NCI-H345 treated with DMSO at 0.1 percent for 48 hours (cell line): ENCODE measurements around the gene LPAR1.
"Not testable (repeated sequence)": the region's sequence is repeated elsewhere in the genome, so short reads cannot be mapped to it uniquely, and the experiment has no call there.

Experiments used
- DNase-seq: peaks from one replicate; lab custom pipeline; 2025; ENCODE audit not compliant: unreplicated experiment; lab: John Stamatoyannopoulos, UW

Gene LPAR1

GRCh38 chr9:110880189-110880588 is 158.1 kb downstream of the LPAR1 start:
- no peak for DNase-seq

- no peak for DNase-seq
Measured at GRCh38 chr9:110877374-110877773, 160.9 kb downstream of the LPAR1 start.

DNA sequence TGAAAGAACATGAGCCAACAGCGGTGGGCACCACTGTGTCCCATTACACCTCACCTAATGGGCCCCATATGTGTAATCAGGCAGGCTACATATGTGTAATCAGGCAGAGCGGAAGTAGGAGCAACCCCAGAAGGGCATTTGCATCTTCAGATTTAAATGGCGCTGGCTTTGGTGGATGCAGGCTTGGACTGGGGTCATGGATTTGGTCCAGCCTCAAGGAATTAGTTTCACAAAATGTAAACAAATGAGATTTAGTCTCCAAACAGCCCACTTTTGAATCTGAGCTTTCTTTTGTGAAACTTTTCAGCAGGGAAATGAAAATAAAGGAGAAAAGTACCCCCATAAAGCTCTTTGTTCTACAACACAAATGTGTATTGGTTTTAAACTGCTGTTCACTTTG is 161.3 kb downstream of the LPAR1 start:
- DNase-seq, result no peak

- no peak for DNase-seq
Measured at GRCh38 chr9:110874963-110875674, 163.2 kb downstream of the LPAR1 start.

GRCh38 chr9:110872920-110873319 is 165.3 kb downstream of the LPAR1 start:
- no peak for DNase-seq

GRCh38 chr9:110871736-110872135 is 166.5 kb downstream of the LPAR1 start:
- DNase-seq, result no peak

DNA sequence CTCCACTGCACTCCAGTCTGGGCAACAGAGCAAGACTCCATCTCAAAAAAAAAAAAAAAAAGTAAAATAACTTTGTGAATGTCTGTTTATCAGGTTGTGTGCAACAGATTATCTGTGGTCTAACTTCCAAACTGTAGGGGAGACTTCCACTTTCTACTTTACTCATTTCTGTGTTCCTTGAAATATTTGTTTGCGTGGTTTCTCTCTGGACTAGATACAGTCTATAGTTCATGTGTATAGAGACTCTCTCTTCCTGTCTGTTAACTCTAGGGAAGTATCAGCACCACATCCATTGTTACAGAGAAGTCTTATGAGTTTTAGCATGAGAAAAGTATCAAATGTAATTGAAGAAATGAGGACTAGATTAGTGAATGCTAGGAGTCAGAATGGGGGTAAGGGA is 168.3 kb downstream of the LPAR1 start:
- DNase-seq, result no peak

DNA sequence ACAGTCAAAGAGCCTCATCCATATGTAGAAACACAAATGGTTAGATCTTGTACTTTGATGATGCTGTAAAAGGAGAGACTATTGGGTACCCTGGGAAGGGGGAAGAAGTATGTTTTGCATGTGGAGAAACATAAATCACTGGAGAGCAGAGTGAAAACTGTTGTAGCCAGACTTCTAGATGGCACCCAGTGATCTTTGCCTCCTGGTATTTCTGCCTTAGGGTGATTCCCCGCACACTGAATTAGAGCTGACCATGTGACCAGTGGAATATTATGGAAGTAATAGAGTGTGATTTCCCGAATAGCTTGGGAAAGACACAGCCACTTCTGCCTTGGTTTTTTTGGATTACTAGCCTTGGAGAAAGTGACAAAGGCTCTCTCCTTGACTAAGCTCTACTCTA is 174.3 kb downstream of the LPAR1 start:
- DNase-seq, result no peak

GRCh38 chr9:110861370-110862110 is 176.7 kb downstream of the LPAR1 start:
- not testable (repeated sequence) for DNase-seq

DNA sequence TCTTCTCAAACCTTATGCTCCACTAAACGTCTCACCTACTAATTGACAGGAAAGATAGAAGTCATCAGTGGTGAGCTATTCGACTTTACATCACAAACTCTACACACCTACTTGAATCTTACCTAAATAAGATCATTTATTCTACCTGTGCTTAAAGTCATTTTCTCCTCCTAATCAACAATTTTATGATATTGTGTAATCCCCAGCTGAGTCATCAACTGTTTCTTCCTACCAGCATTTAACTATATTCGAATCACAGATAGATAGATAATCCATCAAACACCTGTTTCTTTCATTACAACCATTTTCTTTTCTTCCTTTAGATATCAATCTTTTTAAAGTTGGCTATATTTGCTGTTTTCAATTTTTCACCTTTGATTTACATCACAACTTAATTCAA is 181.5 kb downstream of the LPAR1 start:
- DNase-seq, result no peak

DNA sequence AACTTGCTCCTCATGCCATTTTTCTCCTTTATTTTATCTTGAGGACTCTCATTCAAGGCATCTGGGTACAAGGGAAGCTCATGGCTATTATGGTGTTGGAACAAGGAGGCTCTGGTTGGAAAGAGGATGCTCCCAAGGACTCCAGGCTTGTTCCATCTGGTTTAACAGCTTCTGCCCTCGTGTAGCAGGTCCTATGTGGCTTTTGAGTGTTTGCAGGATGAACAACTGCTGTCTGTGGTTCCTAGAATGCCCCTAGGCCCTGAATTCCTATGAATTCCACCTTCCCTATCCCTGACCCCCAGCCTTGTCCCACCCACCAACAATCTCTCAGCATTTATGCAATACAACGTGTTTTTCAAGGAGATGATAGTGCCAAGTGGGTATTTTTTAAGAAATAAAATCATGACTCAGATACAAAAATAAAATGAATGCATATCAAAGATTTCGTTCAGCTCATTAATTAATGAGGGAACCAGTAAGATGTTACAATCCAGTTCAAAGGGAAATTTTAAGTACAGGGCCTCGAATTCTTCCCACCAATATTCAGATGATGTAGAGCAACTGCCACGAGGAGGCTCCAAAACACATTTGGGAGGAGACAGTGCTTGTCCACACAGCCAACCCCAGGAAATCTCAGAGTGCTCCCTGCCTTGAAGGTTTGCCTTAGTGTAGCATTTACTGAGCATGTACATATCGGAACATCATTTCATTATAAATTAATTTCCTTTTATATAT is 187.7 kb downstream of the LPAR1 start:
- DNase-seq, result no peak

DNA sequence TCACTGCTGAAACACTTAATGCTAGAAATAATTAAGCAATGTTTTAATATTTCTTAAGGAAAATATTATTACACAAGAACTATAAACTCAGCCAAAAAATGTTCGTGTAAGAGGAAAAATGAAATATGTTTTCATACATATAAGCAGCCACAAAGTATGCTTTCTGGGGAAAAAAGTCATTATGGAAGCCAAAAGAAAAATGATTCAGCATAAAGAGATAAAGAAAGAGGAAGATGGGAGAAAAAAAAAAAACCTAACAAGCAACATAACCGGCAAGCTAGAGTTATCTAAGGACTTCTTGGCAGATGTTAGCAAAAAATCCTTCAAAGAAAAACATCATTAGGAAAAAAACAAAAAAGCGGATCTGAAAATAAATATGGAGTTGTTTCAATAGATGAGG is 190.6 kb downstream of the LPAR1 start:
- no peak for DNase-seq

GRCh38 chr9:110846215-110846614 is 192.1 kb downstream of the LPAR1 start:
- no peak for DNase-seq

DNA sequence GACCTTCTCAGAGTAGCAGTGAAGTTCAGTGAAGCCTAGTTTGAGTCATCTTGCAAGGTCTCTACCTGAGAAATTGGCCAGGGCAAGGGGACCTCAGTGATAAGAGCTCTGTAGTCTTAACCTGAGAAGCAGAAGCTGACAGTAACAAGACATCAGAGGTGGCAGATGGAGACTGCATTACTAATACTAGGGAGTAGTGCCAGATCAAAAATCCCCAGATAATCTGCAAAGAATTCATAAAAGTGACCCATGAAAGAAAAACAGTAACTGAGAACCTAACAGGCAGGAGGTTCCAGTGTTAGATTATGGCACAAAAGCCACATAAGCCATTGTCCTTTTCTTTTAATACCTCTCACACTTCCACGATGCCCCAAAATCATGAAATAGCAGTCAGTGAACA is 194.1 kb downstream of the LPAR1 start:
- DNase-seq, result no peak

DNA sequence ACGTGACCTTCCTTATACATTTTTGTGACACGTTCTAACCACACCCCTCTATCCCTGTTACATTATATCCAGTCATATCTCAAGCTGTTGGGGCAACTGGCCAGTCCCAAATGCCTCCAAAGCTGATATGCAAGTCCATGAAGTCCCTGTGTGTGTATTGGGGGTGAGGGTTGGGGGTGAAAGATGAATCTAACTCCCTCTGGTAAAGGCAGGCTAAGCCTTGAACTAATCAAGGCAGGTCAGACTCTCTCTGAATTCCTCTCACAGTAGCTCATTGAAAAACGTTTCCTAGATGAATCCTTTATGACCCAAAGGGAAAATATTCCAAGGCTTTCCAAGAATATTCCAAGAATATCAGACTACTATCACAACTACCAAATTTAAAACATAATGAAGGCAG is 195.3 kb downstream of the LPAR1 start:
- no peak for DNase-seq

DNA sequence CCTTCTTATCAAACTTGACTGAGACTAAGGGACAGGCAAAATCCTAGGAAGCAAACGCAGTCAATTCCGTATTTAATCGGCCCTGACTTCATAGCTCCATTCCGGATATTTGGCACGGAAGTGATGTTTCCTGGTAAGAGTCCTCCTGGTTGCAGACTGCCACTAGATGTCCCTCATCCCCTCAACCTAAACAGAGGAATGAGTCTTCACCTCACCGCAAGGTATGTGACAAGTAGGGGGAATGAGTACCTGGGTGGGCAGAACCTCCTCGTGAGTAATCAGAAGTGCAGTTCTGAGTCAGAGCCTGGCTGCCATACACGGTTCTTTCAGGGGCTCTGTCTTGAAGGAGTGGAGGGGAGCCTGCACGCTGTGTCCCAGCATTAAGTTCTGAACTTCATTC is 196.1 kb downstream of the LPAR1 start:
- DNase-seq, result no peak

DNA sequence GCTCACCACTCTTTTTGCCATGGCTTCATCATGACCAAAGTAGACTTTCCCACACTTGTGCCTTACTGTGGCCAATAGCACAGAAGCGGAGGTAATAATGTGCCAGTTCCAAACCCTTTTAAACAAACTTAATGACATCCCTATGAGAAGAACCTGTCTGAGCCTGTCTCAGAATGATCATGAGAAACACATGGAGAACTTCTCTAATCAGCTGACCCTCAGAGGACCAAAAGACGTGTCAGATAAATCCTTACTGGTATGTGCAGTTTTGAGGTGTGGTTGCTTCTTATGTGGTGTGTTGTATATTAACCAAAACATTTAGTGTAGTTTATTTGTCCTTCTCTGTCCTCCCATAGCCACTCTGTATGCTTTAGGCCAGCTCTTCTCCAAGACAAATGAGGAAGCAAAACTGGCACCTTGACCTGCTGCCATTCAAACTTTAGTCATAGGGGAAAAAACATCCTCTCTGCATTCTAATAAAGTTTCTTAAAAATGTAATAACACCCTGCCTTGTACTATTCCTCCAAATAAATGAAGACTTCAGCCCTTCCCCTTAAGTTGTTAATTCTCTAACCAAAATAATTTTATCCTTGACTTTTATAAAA is 200.8 kb downstream of the LPAR1 start:
- DNase-seq, result no peak

GRCh38 chr9:110835859-110836271 is 202.4 kb downstream of the LPAR1 start:
- no peak for DNase-seq

DNA sequence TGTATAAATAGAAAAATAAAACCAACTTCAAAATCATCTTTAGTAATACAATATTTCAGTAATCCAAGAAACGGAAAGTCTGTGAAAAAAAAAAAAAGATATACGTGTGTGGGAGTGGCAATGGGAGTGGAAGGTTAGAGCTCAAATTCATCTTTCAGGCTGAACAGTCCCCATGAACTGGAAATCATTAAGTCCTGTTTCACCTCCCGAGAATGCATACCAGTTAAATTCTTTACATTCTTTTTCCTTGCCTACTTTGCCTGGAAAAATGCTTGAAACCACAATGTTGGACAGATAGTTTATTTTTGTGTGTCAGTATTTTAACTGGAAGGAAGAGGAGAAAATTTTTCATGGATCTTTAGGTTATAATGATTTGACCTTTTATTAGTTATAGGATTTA is 202.9 kb downstream of the LPAR1 start:
- no peak for DNase-seq

DNA sequence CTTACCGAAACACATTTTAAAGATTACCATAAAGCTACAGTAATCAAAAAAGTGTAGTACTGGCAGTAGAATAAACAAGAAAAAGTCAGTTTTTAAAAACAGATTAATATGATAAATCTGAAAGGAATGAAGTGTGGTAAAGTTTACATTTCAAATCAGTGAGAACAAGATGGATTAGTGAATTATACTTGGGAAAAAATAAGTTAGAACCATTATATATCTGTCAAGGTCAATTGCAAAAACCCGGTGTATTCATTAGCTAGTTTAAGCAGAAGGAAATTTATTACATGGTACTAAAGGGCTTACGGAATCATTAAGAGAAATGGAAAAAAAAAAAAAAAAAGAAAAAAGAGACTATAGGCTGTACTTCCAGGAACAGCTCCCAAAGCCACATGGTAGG is 205.3 kb downstream of the LPAR1 start:
- DNase-seq, result no peak

- DNase-seq, result no peak
Measured at GRCh38 chr9:110830495-110830894, 207.8 kb downstream of the LPAR1 start.

GRCh38 chr9:110828264-110828663 is 210.0 kb downstream of the LPAR1 start:
- no peak for DNase-seq
